Muscle of leg (tissue), 11 donors: ENCODE results near the gene NR2C1. TPM values are rescaled to one million over a fixed set of nuclear protein-coding genes. Genes with fewer than 3 reads are reported as not detected.

Experiments used
- DNase-seq: peaks from one replicate; pipeline ENCODE4 v3.0.0; 2013
- H3K27ac ChIP-seq: one replicate; pipeline ENCODE4 v1.5.1; 2013; ENCODE audit warnings: mild to moderate bottlenecking, low read length, control low read depth
- H3K27me3 ChIP-seq: one replicate; pipeline ENCODE4 v1.6.1; 2013; ENCODE audit warnings: low read length; ENCODE audit not compliant: control insufficient read depth, insufficient read depth
- H3K36me3 ChIP-seq: one replicate; pipeline ENCODE4 v1.6.1; 2013; ENCODE audit warnings: low read length; ENCODE audit not compliant: control insufficient read depth, insufficient read depth
- H3K4me1 ChIP-seq: one replicate; pipeline ENCODE4 v1.6.1; 2013; ENCODE audit warnings: low read length; ENCODE audit not compliant: control insufficient read depth, insufficient read depth
- H3K4me3 ChIP-seq: one replicate; pipeline ENCODE4 v1.5.1; 2013; ENCODE audit warnings: low read length, control low read depth
- H3K9me3 ChIP-seq: replicated peaks from 2 replicates; pipeline ENCODE4 v1.6.1; 2013; ENCODE audit warnings: low read depth, low read length; ENCODE audit not compliant: control insufficient read depth
- WGBS: methylation state at CpG from one replicate; pipeline ENCODE4 v1.1.5; 2013; ENCODE audit warnings: missing lambda C conversion rate; ENCODE audit not compliant: insufficient coverage; 5-methylcytosine and 5-hydroxymethylcytosine counted together
- polyA plus RNA-seq, 8 donors: library from polyadenylated mRNA; unstranded; fragments of 120-200 nt; gene quantifications; one replicate each; pipeline versions ENCODE4 v1.2.1 to v1.2.3, GENCODE V29; 2013; ENCODE audit warnings: inconsistent platforms in 1 of 8, low replicate concordance in 1 of 8; ENCODE audit not compliant: insufficient read length in 8 of 8, insufficient read depth in 1 of 8
- total RNA-seq: library from RNA; stranded (reverse); fragments of 120-200 nt; gene quantifications from one replicate; pipeline ENCODE4 v1.2.4, GENCODE V29; 2013

Gene NR2C1
- total and polyA plus RNA-seq, 9 donors, result 31.5 to 38.5 (median 32.6) TPM

GRCh38 chr12:95059984-95060383 is 13.4 kb downstream of the NR2C1 start:
- H3K27ac ChIP-seq, result no peak overlapping the region
- H3K27me3 ChIP-seq, result no peaks in the 10 kb centered on the region
- H3K9me3 ChIP-seq, result no peaks in the 10 kb centered on the region
- no peak overlapping the region for H3K4me3 ChIP-seq
- WGBS, result 83% methylated on average over 1 of the region's 4 CpGs
- H3K4me1 ChIP-seq, result no peaks in the 10 kb centered on the region
- DNase-seq, result no peak
- peaks cover 38% of the 10 kb centered on the region for H3K36me3 ChIP-seq

GRCh38 chr12:95057424-95057823 is 16.0 kb downstream of the NR2C1 start:
- Histone ChIP-seq H3K27me3 (no peaks in the 10 kb centered on the region), H3K36me3 (peaks cover 40% of the 10 kb centered on the region), H3K27ac (no peak overlapping the region), H3K9me3 (no peaks in the 10 kb centered on the region), H3K4me3 (no peak overlapping the region), H3K4me1 (no peaks in the 10 kb centered on the region)
- no CpG with 5 or more reads among the region's 3 CpGs for WGBS
- no peak for DNase-seq

GRCh38 chr12:95055057-95055456 is 18.4 kb downstream of the NR2C1 start:
- Histone ChIP-seq H3K4me1 (no peaks in the 10 kb centered on the region), H3K27ac (no peak overlapping the region), H3K36me3 (peaks cover 36% of the 10 kb centered on the region), H3K27me3 (no peaks in the 10 kb centered on the region), H3K4me3 (no peak overlapping the region), H3K9me3 (no peaks in the 10 kb centered on the region)
- no CpG with 5 or more reads among the region's 2 CpGs for WGBS
- no peak for DNase-seq

GRCh38 chr12:95054206-95054605 is 19.2 kb downstream of the NR2C1 start:
- no CpG with 5 or more reads among the region's 2 CpGs for WGBS
- H3K27me3 ChIP-seq, result no peaks in the 10 kb centered on the region
- H3K36me3 ChIP-seq, result peaks cover 39% of the 10 kb centered on the region
- no peak overlapping the region for H3K27ac ChIP-seq
- H3K4me1 ChIP-seq, result no peaks in the 10 kb centered on the region
- no peaks in the 10 kb centered on the region for H3K9me3 ChIP-seq
- H3K4me3 ChIP-seq, result no peak overlapping the region
- DNase-seq, result no peak

DNA sequence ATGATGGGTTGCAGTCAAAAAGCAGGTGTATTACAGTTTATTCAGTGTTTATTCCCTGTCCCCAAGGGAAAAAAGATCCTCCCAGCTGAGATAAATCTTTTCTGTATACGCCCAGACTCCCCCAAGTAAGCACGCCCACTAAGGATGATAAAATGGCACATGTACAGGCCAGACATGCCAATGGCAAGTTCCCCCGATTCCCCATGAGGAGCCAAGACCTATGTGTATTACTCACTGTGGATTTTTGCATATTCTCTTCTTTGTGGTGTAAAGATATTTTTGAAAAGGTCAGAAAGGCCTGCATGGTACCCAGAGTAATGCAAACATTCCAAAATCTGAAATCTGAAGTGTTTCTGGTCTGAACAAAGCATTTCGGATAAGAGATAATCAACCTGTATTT is 22.2 kb downstream of the NR2C1 start:
- Histone ChIP-seq H3K9me3 (no peaks in the 10 kb centered on the region), H3K4me3 (no peak overlapping the region), H3K4me1 (no peaks in the 10 kb centered on the region), H3K27ac (no peak overlapping the region), H3K36me3 (peaks cover 45% of the 10 kb centered on the region), H3K27me3 (no peaks in the 10 kb centered on the region)
- 100% methylated on average over 1 of the region's 4 CpGs for WGBS
- DNase-seq, result no peak

DNA sequence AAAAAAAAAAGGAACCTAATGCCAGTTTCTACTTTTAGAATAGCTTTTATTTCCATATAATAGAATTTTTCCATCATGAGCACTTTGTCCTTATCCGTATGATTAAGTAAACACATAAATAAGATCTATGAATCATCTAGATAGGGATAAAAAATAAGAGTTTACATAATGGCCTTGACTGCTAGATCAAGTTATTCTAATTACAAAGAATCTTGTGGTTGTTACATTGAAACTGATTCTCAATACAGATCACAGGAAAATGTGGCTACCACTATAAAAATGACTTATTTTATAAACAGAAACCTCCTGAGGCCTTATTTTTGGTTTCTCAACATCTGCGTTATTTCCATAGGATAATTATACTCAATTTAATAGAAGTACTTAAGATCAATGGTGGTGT is 35.5 kb downstream of the NR2C1 start:
- Histone ChIP-seq H3K27ac (no peak overlapping the region), H3K4me1 (no peaks in the 10 kb centered on the region), H3K36me3 (peaks cover 7% of the 10 kb centered on the region), H3K9me3 (no peaks in the 10 kb centered on the region), H3K4me3 (no peak overlapping the region), H3K27me3 (no peaks in the 10 kb centered on the region)
- no peak for DNase-seq
- WGBS, result no CpG with 5 or more reads among the region's 2 CpGs

- Histone ChIP-seq H3K4me1 (no peaks in the 10 kb centered on the region), H3K4me3 (no peak overlapping the region), H3K27me3 (no peaks in the 10 kb centered on the region), H3K36me3 (peaks cover 7% of the 10 kb centered on the region), H3K9me3 (no peaks in the 10 kb centered on the region), H3K27ac (no peak overlapping the region)
- DNase-seq, result no peak
- no CpG with 5 or more reads among the region's 1 CpG for WGBS
Measured at GRCh38 chr12:95034750-95035149, 38.7 kb downstream of the NR2C1 start.

GRCh38 chr12:95022477-95022876 is 50.9 kb downstream of the NR2C1 start:
- no peak overlapping the region for H3K4me3 ChIP-seq
- no peaks in the 10 kb centered on the region for H3K27me3 ChIP-seq
- peaks cover 17% of the 10 kb centered on the region for H3K36me3 ChIP-seq
- no peak for DNase-seq
- WGBS, result 93% methylated on average over 2 of the region's 2 CpGs
- H3K9me3 ChIP-seq, result no peaks in the 10 kb centered on the region
- H3K4me1 ChIP-seq, result no peaks in the 10 kb centered on the region
- no peak overlapping the region for H3K27ac ChIP-seq

DNA sequence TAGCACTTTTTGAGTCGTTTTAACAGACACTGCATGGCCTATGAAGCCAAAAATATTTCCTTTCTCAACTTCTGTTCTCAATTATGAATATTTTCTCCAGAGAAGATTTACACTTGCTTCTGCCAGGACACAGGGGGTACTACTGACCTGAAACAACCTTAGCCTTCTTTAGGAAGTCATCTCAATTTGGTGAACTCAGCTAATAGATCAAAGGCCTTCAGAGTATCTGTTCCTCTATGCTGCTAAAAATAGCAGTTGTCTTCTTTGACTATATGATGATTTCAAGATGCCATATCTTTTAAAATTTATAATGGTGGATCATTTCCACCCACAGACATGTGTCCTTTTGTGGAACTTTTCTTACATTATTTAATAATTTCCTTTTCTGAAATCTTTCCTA is 55.9 kb downstream of the NR2C1 start:
- Histone ChIP-seq H3K4me1 (no peaks in the 10 kb centered on the region), H3K27ac (no peak overlapping the region), H3K9me3 (no peaks in the 10 kb centered on the region), H3K4me3 (no peak overlapping the region), H3K36me3 (peaks cover 2% of the 10 kb centered on the region), H3K27me3 (no peaks in the 10 kb centered on the region)
- DNase-seq, result no peak
- WGBS, result no CpG with 5 or more reads among the region's 1 CpG

DNA sequence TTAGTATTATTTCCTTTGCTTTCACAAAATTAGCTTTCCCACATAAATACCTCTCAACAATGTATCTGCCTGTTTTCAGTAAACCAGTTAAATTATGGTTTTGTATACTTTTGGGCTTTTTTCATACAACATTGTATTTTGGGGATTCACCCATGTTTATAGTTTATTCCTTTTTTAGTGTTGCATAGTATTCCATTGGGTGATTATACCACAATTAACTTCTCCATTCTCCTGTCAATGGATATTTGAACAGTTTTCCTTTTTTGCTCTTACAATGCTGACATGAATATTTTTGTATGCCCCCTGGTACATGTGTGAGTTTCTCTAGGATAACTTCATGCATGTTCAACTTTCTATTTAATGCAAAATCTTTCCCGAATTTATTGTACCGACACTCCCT is 57.3 kb downstream of the NR2C1 start:
- Histone ChIP-seq H3K9me3 (no peaks in the 10 kb centered on the region), H3K4me3 (no peak overlapping the region), H3K27ac (no peak overlapping the region), H3K4me1 (no peaks in the 10 kb centered on the region), H3K27me3 (no peaks in the 10 kb centered on the region), H3K36me3 (no peaks in the 10 kb centered on the region)
- WGBS, result no CpG with 5 or more reads among the region's 2 CpGs
- no peak for DNase-seq

DNA sequence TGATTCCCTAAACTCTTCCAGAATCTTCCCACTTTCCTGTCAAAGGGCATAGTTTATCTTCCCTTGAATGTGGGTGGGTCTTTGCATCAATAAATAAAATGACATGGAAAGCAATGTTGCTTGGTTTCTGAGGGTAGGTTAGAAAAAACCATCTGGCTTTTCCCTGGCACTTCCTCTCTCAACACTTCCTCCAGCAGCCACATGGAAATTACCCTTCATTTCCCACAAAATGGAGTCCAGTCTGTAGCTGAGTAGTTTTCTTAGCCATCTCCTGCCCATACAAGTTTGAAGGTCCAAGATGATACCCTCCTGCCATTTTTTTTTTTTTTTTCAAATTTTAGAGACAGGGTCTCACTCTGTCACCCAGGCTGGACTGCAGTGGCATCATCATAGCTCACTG is 58.9 kb downstream of the NR2C1 start:
- H3K4me3 ChIP-seq, result no peak overlapping the region
- no peaks in the 10 kb centered on the region for H3K9me3 ChIP-seq
- no peak for DNase-seq
- no peaks in the 10 kb centered on the region for H3K27me3 ChIP-seq
- no peaks in the 10 kb centered on the region for H3K36me3 ChIP-seq
- no peak overlapping the region for H3K27ac ChIP-seq
- no peaks in the 10 kb centered on the region for H3K4me1 ChIP-seq
